GM19467 (cell line): ENCODE data around the gene TWIST2.

Experiments used
- ATAC-seq: cut with Tn5 transposase; IDR thresholded peaks from one replicate; pipeline ENCODE4 v1.9.1; 2021; ENCODE audit warnings: mild to moderate bottlenecking, moderate library complexity; ENCODE audit not compliant: unreplicated experiment

The TWIST2 gene

GRCh38 chr2:238949710-238950345 is 101.9 kb downstream of the TWIST2 start:
- ATAC-seq, result no peak

- no peak for ATAC-seq
These were observed 102.7 kb downstream of the TWIST2 start for GRCh38 chr2:238950551-238950950.

- no peak for ATAC-seq
These were observed 104.5 kb downstream of the TWIST2 start for GRCh38 chr2:238952261-238952919.

GRCh38 chr2:238954841-238955591 is 107.1 kb downstream of the TWIST2 start:
- ATAC-seq, result no peak

GRCh38 chr2:238955648-238956531 is 108.0 kb downstream of the TWIST2 start:
- ATAC-seq, result no peak

GRCh38 chr2:238956676-238957075 is 108.8 kb downstream of the TWIST2 start:
- no peak for ATAC-seq
